Tibial nerve (tissue), 4 donors: ENCODE results near the gene FMN2.

Source experiments
- CTCF ChIP-seq, 5 experiments: fragments of 200-600 bp in 3 of 5; fragments of 450-650 bp in 2 of 5; sonication (generic) in 3 of 5; IDR thresholded peaks; one replicate each; pipeline ENCODE4 v1.5.1; 2016 to 2019; ENCODE audit warnings: antibody characterized with exemption in 5 of 5, mild to moderate bottlenecking in 3 of 5, moderate library complexity in 2 of 5
- EP300 ChIP-seq, 2 donors: sonication (generic); formaldehyde crosslinking; IDR thresholded peaks; one replicate each; pipeline ENCODE4 v1.6.1; 2017; ENCODE audit warnings: antibody characterized with exemption in 2 of 2, mild to moderate bottlenecking in 1 of 2
- POLR2A ChIP-seq, 2 donors: fragments of 450-650 bp; IDR thresholded peaks; one replicate each; pipeline ENCODE4 v1.6.1; 2017; ENCODE audit warnings: antibody characterized with exemption in 2 of 2, mild to moderate bottlenecking in 2 of 2, moderate library complexity in 2 of 2

GRCh38 chr1:240170806-240171205 is 79.1 kb downstream of the FMN2 start:
- no peak for TF ChIP-seq POLR2A (IDR thresholded peaks at IDR 0.05)
- no peak for TF ChIP-seq CTCF (IDR thresholded peaks at IDR 0.05)
- TF ChIP-seq EP300 (IDR thresholded peaks at IDR 0.05), result no peak
